IMR-90 (cell line): ENCODE results near the gene RIIAD1.

Experiments
- BHLHE40 ChIP-seq: fragments of 150-350 bp; IDR thresholded peaks from 2 replicates; pipeline ENCODE4 v1.6.1; 2016; ENCODE audit warnings: mild to moderate bottlenecking, low read depth, low read length
- CHD1 ChIP-seq: IDR thresholded peaks from 2 replicates; pipeline ENCODE4 v1.6.1; 2012; ENCODE audit warnings: low read depth, low read length, improper control_type of control experiment
- FOS ChIP-seq: fragments of 150-350 bp; IDR thresholded peaks from 2 replicates; pipeline ENCODE4 v1.6.1; 2016; ENCODE audit warnings: low read depth, low read length
- MAFK ChIP-seq: IDR thresholded peaks from 2 replicates; pipeline ENCODE4 v1.6.1; 2012; ENCODE audit warnings: low read depth, low read length, improper control_type of control experiment
- RAD21 ChIP-seq: IDR thresholded peaks from 2 replicates; pipeline ENCODE4 v1.6.1; 2012; ENCODE audit warnings: low read length, improper control_type of control experiment
- SMC3 ChIP-seq: fragments of 150-350 bp; IDR thresholded peaks from 2 replicates; pipeline ENCODE4 v1.6.1; 2016; ENCODE audit warnings: low read depth, mild to moderate bottlenecking, antibody characterized with exemption, low read length, moderate library complexity
- TF ChIP-seq, protein P1 (sequence below): conservative IDR thresholded peaks from 2 replicates; pipeline ENCODE4 v1.5.1; 2012; ENCODE audit warnings: mild to moderate bottlenecking, low read depth, low read length, improper control_type of control experiment
- TF ChIP-seq, protein P2 (sequence below): fragments of 150-350 bp; IDR thresholded peaks from 2 replicates; pipeline ENCODE4 v1.6.1; 2017; ENCODE audit warnings: mild to moderate bottlenecking, antibody characterized with exemption, low read length, low read depth

DNA sequence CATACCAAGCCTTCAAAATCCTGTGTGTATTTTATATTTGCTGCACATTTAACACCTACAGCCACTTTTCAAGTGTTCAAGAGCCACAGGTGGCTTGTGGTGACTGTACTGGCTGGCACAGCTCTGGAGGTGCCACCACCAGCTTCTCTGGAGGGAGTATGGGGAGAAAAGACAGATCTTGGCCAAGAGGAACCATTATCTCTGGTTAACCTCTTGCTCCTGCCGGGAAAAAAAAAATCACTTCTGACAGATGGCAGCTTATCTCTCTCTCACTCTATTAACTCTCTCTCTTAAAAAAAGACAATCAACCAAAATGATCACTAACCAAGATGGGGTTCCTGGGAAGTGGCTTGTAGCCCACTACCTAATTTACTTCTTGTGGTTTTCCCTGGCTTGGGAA, 1.2 kb upstream of the RIIAD1 start:
- TF ChIP-seq, protein P1, sequence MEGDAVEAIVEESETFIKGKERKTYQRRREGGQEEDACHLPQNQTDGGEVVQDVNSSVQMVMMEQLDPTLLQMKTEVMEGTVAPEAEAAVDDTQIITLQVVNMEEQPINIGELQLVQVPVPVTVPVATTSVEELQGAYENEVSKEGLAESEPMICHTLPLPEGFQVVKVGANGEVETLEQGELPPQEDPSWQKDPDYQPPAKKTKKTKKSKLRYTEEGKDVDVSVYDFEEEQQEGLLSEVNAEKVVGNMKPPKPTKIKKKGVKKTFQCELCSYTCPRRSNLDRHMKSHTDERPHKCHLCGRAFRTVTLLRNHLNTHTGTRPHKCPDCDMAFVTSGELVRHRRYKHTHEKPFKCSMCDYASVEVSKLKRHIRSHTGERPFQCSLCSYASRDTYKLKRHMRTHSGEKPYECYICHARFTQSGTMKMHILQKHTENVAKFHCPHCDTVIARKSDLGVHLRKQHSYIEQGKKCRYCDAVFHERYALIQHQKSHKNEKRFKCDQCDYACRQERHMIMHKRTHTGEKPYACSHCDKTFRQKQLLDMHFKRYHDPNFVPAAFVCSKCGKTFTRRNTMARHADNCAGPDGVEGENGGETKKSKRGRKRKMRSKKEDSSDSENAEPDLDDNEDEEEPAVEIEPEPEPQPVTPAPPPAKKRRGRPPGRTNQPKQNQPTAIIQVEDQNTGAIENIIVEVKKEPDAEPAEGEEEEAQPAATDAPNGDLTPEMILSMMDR, result no peak
- TF ChIP-seq SMC3 (no peak), BHLHE40 (no peak), CHD1 (no peak), RAD21 (no peak), FOS (no peak), MAFK (no peak)
- TF ChIP-seq, protein P2, sequence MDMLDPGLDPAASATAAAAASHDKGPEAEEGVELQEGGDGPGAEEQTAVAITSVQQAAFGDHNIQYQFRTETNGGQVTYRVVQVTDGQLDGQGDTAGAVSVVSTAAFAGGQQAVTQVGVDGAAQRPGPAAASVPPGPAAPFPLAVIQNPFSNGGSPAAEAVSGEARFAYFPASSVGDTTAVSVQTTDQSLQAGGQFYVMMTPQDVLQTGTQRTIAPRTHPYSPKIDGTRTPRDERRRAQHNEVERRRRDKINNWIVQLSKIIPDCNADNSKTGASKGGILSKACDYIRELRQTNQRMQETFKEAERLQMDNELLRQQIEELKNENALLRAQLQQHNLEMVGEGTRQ, result no peak
